HG03103 (cell line): ENCODE measurements around the gene CCDC154.
"Not testable (repeated sequence)": the region's sequence is repeated elsewhere in the genome, so short reads cannot be mapped to it uniquely, and the experiment has no call there.

Source experiments
- ATAC-seq: cut with Tn5 transposase; IDR thresholded peaks from one replicate; pipeline ENCODE4 v1.9.1; 2021; ENCODE audit warnings: low read depth; ENCODE audit not compliant: unreplicated experiment

CCDC154 gene

GRCh38 chr16:1455190-1456171, 11.1 kb upstream of the CCDC154 start:
- no peak for ATAC-seq

GRCh38 chr16:1454561-1454960, 10.2 kb upstream of the CCDC154 start:
- no peak for ATAC-seq

GRCh38 chr16:1453316-1453715, 9.0 kb upstream of the CCDC154 start:
- no peak for ATAC-seq

GRCh38 chr16:1452530-1452929, 8.2 kb upstream of the CCDC154 start:
- ATAC-seq: no peak

- no peak for ATAC-seq
These were observed 7.5 kb upstream of the CCDC154 start for GRCh38 chr16:1451702-1452392.

GRCh38 chr16:1450841-1451240, 6.5 kb upstream of the CCDC154 start:
- ATAC-seq: no peak

GRCh38 chr16:1450218-1450617, 5.9 kb upstream of the CCDC154 start:
- no peak for ATAC-seq

- ATAC-seq: no peak
These were observed 4.9 kb upstream of the CCDC154 start for GRCh38 chr16:1449201-1449788.

- ATAC-seq: no peak
These were observed 4.3 kb upstream of the CCDC154 start for GRCh38 chr16:1448536-1449116.

- ATAC-seq: no peak
These were observed 3.6 kb upstream of the CCDC154 start for GRCh38 chr16:1447965-1448364.

- no peak for ATAC-seq
These were observed 2.1 kb upstream of the CCDC154 start for GRCh38 chr16:1446296-1447080.

GRCh38 chr16:1445518-1446203, 1.3 kb upstream of the CCDC154 start:
- ATAC-seq: no peak

- no peak for ATAC-seq
These were observed 568 bp upstream of the CCDC154 start for GRCh38 chr16:1444730-1445517.

GRCh38 chr16:1443403-1443973, 868 bp downstream of the CCDC154 start:
- ATAC-seq: no peak

- no peak for ATAC-seq
These were observed 1.7 kb downstream of the CCDC154 start for GRCh38 chr16:1442697-1443096.

GRCh38 chr16:1441391-1441829, 2.9 kb downstream of the CCDC154 start:
- no peak for ATAC-seq

GRCh38 chr16:1439699-1440074, 4.7 kb downstream of the CCDC154 start:
- ATAC-seq: not testable (repeated sequence)

- no peak for ATAC-seq
These were observed 5.2 kb downstream of the CCDC154 start for GRCh38 chr16:1439058-1439698.
